Measurements from ENCODE around the gene NLN.

DNA sequence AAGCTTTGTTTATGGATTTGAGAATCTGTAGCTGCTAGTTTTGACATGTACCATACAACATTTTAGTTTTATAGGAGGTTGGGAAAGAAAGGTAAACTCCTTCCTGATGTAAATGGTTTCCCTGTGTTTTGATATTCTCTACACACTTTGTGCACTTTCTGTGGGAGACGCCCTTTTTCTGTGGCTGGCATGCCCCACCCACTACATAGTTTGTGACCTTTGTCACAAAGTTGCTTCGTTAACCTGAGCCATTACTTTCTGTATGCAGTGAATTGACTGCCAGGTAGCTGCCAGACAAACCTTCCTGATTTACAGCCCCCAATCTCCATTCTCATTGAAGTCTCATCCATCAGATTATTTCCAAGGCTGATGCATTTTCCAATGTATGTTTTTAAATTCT lies 90.6 kb downstream of the NLN start:
- TF ChIP-seq, protein P1, sequence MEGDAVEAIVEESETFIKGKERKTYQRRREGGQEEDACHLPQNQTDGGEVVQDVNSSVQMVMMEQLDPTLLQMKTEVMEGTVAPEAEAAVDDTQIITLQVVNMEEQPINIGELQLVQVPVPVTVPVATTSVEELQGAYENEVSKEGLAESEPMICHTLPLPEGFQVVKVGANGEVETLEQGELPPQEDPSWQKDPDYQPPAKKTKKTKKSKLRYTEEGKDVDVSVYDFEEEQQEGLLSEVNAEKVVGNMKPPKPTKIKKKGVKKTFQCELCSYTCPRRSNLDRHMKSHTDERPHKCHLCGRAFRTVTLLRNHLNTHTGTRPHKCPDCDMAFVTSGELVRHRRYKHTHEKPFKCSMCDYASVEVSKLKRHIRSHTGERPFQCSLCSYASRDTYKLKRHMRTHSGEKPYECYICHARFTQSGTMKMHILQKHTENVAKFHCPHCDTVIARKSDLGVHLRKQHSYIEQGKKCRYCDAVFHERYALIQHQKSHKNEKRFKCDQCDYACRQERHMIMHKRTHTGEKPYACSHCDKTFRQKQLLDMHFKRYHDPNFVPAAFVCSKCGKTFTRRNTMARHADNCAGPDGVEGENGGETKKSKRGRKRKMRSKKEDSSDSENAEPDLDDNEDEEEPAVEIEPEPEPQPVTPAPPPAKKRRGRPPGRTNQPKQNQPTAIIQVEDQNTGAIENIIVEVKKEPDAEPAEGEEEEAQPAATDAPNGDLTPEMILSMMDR (conservative IDR thresholded peaks at IDR 0.05; ENCODE audit: low read length) = no peak
- TF ChIP-seq EZH2phosphoT487 (IDR thresholded peaks at IDR 0.05; ENCODE audit: borderline replicate concordance) = no peak
